Liver (tissue), 3 donors: Measurements from ENCODE around the gene VIM.

Experiments used
- ATF3 ChIP-seq: IDR thresholded peaks from 2 replicates; pipeline ENCODE4 v1.6.1; 2016; ENCODE audit warnings: antibody characterized with exemption
- CTCF ChIP-seq: fragments of 150-350 bp; IDR thresholded peaks from 2 replicates; pipeline ENCODE4 v1.5.1; 2017; ENCODE audit warnings: improper control_type of control experiment, low read depth, low read length; ENCODE audit not compliant: missing input control
- EGR1 ChIP-seq, 2 donors: IDR thresholded peaks; 2 replicates each; pipeline ENCODE4 v1.6.1; 2016 to 2018; ENCODE audit warnings: antibody characterized with exemption in 2 of 2, low read depth in 2 of 2
- FOXA1 ChIP-seq: IDR thresholded peaks from 2 replicates; pipeline ENCODE4 v1.6.1; 2016; ENCODE audit warnings: antibody characterized with exemption
- GABPA ChIP-seq, 2 donors: IDR thresholded peaks in 1 of 2; conservative IDR thresholded peaks in 1 of 2; 2 replicates each; pipeline ENCODE4 v1.6.1; 2016; ENCODE audit warnings: antibody characterized with exemption in 2 of 2, mild to moderate bottlenecking in 1 of 2, moderate library complexity in 1 of 2
- HNF4G ChIP-seq: IDR thresholded peaks from 2 replicates; pipeline ENCODE4 v1.6.1; 2016; ENCODE audit warnings: antibody characterized with exemption
- JUND ChIP-seq, 2 donors: IDR thresholded peaks; 2 replicates each; pipeline ENCODE4 v1.6.1; 2016; ENCODE audit warnings: antibody characterized with exemption in 2 of 2
- MAX ChIP-seq: IDR thresholded peaks from 2 replicates; pipeline ENCODE4 v1.6.1; 2016; ENCODE audit warnings: antibody characterized with exemption
- RAD21 ChIP-seq, 2 donors: IDR thresholded peaks; 2 replicates each; pipeline ENCODE4 v1.6.1; 2016; ENCODE audit warnings: antibody characterized with exemption in 2 of 2, mild to moderate bottlenecking in 2 of 2
- REST ChIP-seq: IDR thresholded peaks from 2 replicates; pipeline ENCODE4 v1.6.1; 2016; ENCODE audit warnings: antibody characterized with exemption, mild to moderate bottlenecking
- RXRA ChIP-seq, 2 donors: IDR thresholded peaks; 2 replicates each; pipeline ENCODE4 v1.6.1; 2017 to 2018; ENCODE audit warnings: antibody characterized with exemption in 2 of 2, mild to moderate bottlenecking in 1 of 2
- SP1 ChIP-seq: IDR thresholded peaks from 2 replicates; pipeline ENCODE4 v1.6.1; 2018; ENCODE audit warnings: antibody characterized with exemption, mild to moderate bottlenecking
- TAF1 ChIP-seq: conservative IDR thresholded peaks from 2 replicates; pipeline ENCODE4 v1.6.1; 2016; ENCODE audit warnings: antibody characterized with exemption, mild to moderate bottlenecking
- YY1 ChIP-seq: IDR thresholded peaks from 2 replicates; pipeline ENCODE4 v1.6.1; 2016; ENCODE audit warnings: antibody characterized with exemption, mild to moderate bottlenecking
- donor health status: healthy.
- donor health status: healthy.

GRCh38 chr10:17273403-17273802, 45.4 kb downstream of the VIM start:
- TF ChIP-seq RAD21 (IDR thresholded peaks at IDR 0.05) (no peak), RXRA (IDR thresholded peaks at IDR 0.05) (no peak), SP1 (no peak), CTCF (no peak), ATF3 (no peak), MAX (no peak), FOXA1 (no peak), TAF1 (no peak), EGR1 (IDR thresholded peaks at IDR 0.05; ENCODE audit: low read depth in 2 of 2) (no peak), GABPA (IDR thresholded peaks at IDR 0.05 in 1 of 2, conservative IDR thresholded peaks at IDR 0.05 in 1 of 2) (no peak), HNF4G (no peak), REST (no peak), YY1 (no peak), JUND (IDR thresholded peaks at IDR 0.05) (no peak)
